ENCODE measurements around the gene NRG3.

NRG3 gene

GRCh38 chr10:82378146-82378545, 503.2 kb downstream of the NRG3 start:
- DNase-seq (ENCODE audit: low read depth in 2 of 3, low spot score in 1 of 3): no peak

GRCh38 chr10:82383350-82383749, 508.4 kb downstream of the NRG3 start:
- DNase-seq (ENCODE audit: low read depth in 2 of 3, low spot score in 1 of 3): no peak

GRCh38 chr10:82390866-82391658, 516.1 kb downstream of the NRG3 start:
- DNase-seq (ENCODE audit: low read depth in 2 of 3, low spot score in 1 of 3): no peak

GRCh38 chr10:82391971-82392370, 517.0 kb downstream of the NRG3 start:
- DNase-seq (ENCODE audit: low read depth in 2 of 3, low spot score in 1 of 3): no peak

DNA sequence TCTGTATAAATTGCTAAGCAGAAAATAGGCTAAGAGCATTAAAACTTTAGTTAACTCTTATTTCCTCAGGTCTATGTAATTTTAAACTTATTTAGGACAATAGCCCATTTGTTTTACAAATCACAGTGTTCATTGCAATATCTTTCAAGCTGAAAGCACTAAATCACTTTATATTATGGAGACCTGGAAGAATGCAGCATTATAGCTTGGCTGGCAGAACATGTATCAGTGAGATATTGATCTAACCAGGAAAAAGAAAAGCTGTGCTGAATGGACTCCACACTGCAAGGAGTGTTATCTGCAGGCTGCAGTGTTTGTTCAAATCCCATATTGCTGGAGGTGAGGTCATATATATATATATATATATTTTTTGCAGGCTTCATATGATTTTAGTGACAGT, 517.5 kb downstream of the NRG3 start:
- DNase-seq (ENCODE audit: low read depth in 2 of 3, low spot score in 1 of 3): no peak

GRCh38 chr10:82394122-82394521, 519.1 kb downstream of the NRG3 start:
- no peak for DNase-seq (ENCODE audit: low read depth in 2 of 3, low spot score in 1 of 3)

DNA sequence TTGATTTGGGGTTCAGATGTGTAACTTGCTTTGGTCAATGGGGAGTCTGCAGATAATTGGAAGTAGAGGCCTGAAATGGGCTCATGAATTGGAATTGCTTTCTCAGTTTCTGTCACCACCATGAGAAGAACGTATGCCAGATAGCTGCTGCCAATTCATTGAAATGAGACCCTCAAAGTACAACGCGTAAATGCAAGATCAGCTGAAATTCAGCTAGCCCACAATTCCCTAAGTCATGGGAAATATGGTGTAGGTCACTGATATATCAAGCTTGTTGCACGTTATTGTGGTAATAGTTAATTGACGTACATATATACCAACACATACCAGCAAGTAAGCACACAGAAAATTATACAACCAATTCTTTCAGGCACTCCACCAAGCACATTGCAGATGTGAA, 520.0 kb downstream of the NRG3 start:
- DNase-seq (ENCODE audit: low read depth in 2 of 3, low spot score in 1 of 3): no peak

DNA sequence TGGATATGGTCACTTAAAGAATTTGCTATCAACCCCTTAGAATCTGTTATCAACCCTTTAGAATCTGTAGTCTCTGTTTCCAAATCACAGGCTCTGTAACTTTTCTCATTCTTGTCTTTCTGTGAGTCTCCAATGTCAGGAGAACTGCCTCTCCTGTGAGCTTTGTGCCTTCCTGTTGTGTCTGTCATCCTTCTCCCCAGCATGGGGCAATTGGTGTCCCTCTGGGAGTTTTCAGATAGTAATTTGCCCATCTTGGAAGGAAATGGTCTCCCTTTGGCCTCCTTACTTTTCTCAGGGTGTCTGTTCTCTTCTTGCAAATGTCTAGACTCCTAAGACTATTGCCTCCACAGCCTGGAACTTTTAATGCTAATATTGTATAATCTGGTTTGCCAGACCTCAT, 521.9 kb downstream of the NRG3 start:
- DNase-seq (ENCODE audit: low read depth in 2 of 3, low spot score in 1 of 3): no peak

- DNase-seq (ENCODE audit: low read depth in 2 of 3, low spot score in 1 of 3): no peak
Measured at GRCh38 chr10:82397854-82398253, 522.9 kb downstream of the NRG3 start.

- DNase-seq (ENCODE audit: low read depth in 2 of 3, low spot score in 1 of 3): no peak
Measured at GRCh38 chr10:82399850-82400249, 524.9 kb downstream of the NRG3 start.

DNA sequence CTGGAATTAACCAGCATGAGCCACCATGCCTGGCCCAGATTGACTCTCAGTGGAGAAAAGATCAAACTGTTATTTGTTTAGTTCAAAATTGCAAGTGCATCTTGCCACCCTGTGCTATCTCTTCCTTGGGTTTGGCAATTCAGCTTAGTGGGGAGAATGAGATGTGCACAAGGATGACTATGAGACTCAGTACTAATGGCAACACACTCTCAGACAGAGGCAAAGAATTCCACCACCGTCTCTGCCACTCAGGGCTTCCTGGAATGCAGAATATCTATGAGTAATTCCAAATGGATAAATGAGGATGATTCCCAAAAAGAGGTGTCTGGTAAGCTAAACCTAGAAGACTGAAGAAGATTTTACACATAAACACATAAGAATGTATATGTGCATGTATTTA, 525.8 kb downstream of the NRG3 start:
- no peak for DNase-seq (ENCODE audit: low read depth in 2 of 3, low spot score in 1 of 3)

GRCh38 chr10:82402906-82403401, 528.0 kb downstream of the NRG3 start:
- DNase-seq (ENCODE audit: low read depth in 2 of 3, low spot score in 1 of 3): no peak

DNA sequence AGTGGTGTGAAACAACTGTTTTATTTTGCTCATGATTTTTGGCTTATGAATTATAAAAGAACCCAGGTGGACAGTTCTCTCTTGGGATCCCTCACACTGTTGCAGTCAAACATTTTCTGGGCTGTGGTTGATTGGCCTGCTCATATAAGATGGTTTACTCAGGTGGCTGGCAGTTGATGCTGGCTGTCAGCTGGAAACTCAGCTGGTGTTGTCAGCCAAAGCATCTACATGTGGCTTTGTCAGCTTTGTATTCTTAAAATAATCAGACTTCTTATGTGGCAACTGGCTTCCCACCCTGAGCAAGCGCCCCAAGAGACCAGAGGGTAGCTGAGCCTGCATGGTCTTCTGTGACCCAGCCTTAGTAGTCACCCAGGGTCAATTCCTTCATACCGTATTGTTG, 534.7 kb downstream of the NRG3 start:
- DNase-seq (ENCODE audit: low read depth in 2 of 3, low spot score in 1 of 3): no peak

GRCh38 chr10:82411416-82411815, 536.4 kb downstream of the NRG3 start:
- DNase-seq (ENCODE audit: low read depth in 2 of 3, low spot score in 1 of 3): no peak

DNA sequence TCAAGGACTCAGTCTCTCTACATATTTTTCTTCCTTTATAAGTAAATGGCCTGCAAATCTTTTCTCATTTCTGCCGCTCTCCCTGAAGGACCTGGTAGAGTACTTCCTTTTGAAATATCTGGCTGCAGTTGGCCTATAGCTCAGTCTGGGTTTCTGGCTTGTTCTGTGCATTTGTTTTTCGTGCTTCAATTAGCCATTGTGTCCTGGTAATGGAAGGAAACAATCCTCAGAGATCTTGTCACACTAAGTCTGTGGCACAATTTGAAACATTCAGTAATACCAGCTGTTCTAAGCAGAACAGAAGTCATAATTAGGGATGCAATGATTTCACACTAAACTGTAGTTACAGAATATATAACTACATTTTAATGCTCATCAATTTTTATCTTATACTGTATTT, 545.0 kb downstream of the NRG3 start:
- no peak for DNase-seq (ENCODE audit: low read depth in 2 of 3, low spot score in 1 of 3)

DNA sequence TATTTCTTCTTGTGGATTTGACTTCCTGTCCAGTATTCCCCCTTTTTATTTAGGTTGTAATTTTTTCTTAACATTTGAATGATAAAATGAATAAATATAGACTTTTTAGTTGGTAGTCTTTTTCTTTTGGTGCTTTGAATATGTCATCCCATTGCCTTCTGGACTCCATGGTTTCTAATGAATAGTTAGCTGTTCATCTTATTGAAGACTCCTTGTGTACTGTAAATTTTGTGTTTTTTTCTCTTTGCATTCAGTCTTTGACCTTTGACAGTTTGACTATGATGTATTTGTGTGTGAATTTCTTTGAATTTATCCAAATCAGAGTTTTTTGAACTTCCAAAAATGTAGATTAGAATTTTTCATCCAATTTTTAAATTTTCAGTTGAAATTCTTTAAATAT, 554.3 kb downstream of the NRG3 start:
- no peak for DNase-seq (ENCODE audit: low read depth in 2 of 3, low spot score in 1 of 3)

- DNase-seq (ENCODE audit: low read depth in 2 of 3, low spot score in 1 of 3): no peak
Measured at GRCh38 chr10:82438277-82438676, 563.3 kb downstream of the NRG3 start.

- DNase-seq (ENCODE audit: low read depth in 2 of 3, low spot score in 1 of 3): no peak
Measured at GRCh38 chr10:82440775-82441174, 565.8 kb downstream of the NRG3 start.

GRCh38 chr10:82452046-82452445, 577.1 kb downstream of the NRG3 start:
- no peak for DNase-seq (ENCODE audit: low read depth in 2 of 3, low spot score in 1 of 3)

- DNase-seq (ENCODE audit: low read depth in 2 of 3, low spot score in 1 of 3): no peak
Measured at GRCh38 chr10:82452676-82453075, 577.7 kb downstream of the NRG3 start.

GRCh38 chr10:82453678-82454293, 578.8 kb downstream of the NRG3 start:
- no peak for DNase-seq (ENCODE audit: low read depth in 2 of 3, low spot score in 1 of 3)

GRCh38 chr10:82462910-82463551, 588.0 kb downstream of the NRG3 start:
- DNase-seq (ENCODE audit: low read depth in 2 of 3, low spot score in 1 of 3): no peak
